ENCODE data around the gene PAXX. TPM values are rescaled to one million over a fixed set of nuclear protein-coding genes. Genes with fewer than 3 reads are reported as not detected.

The PAXX gene, protein sequence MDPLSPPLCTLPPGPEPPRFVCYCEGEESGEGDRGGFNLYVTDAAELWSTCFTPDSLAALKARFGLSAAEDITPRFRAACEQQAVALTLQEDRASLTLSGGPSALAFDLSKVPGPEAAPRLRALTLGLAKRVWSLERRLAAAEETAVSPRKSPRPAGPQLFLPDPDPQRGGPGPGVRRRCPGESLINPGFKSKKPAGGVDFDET
- 10 to 100 TPM; 33.3 to 41.2 TPM for total RNA-seq
- long read RNA-seq, transcript PAXX-201 (7 exons, 812 nt): major isoform, 14 of 33 reads
- long read RNA-seq, partial matches to known transcripts: 5 of 33 reads
- long read RNA-seq, other reads (novel, unspliced or antisense): 12 of 33 reads

DNA sequence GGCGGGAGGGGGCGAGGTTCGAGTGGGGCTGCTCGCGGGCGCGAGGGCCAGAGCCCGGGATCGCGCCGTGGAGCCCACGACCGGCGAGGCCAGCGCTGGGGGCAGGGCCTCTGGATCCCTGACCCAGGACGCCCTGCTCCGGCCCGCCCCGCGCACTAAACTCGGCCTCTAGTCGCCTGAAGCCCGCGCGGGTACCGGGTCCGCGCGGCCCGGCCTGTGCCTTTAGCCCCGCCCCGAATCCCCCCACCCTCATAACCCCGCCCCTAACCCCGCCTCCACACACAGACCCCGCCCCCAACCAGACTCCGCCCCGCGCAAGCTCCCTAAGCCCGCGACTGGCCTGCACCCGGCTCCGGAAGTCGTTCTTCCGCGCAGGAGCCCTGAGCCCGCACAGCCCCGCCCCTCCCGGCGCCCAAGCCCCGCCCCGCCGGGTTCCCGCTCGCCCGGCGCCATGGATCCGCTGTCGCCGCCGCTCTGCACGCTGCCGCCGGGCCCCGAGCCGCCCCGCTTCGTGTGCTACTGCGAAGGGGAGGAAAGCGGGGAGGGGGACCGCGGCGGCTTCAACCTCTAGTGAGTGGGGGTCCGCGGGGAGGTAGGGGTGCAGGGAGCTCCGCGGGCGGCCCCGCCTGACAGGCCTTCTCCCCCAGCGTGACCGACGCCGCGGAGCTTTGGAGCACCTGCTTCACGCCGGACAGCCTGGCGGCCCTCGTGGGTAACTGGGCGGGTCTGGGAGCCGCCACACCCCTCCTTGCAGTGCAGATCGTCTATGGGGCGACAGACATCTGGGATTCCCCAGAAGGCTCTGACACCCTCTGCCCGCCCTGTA lies at the start of gene PAXX:
Gene PAXX (plus strand): TSS at position 430 of the 826 bp plus-strand sequence. CDS start 22 bp downstream, at position 452.
- intact Hi-C loops (cut with DNase I, micrococcal nuclease): no loop called here
- peak; percentile 81 for ATAC-seq
- DNase-seq: peak; percentile 92 to 96

DNA sequence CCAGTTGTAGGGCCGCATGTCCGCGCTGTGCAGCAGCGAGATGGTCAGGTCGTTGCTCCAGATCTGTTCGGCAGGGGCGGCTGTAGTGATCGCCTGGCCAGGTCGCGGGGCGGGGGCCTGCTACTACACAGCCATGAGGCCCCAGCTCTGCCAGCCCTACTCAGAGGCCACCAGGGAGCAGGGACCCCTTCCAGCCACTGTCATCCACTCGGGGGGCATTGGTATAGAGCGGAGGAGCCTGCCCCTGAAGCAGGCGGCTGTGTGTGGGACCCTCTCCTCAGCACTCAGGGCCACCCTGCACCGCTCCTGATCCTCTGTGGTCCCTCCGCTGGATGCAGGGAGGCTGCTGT lies 49.4 kb upstream of the PAXX start:
- DNase-seq (no peak), ATAC-seq (no peak)
- intact Hi-C loops (cut with DNase I, micrococcal nuclease): loop anchor here in 1 of 2 donors (10.0 kb wide), 1 partner anchor 82 kb away; the partner anchor contains the start of gene ABCA2

DNA sequence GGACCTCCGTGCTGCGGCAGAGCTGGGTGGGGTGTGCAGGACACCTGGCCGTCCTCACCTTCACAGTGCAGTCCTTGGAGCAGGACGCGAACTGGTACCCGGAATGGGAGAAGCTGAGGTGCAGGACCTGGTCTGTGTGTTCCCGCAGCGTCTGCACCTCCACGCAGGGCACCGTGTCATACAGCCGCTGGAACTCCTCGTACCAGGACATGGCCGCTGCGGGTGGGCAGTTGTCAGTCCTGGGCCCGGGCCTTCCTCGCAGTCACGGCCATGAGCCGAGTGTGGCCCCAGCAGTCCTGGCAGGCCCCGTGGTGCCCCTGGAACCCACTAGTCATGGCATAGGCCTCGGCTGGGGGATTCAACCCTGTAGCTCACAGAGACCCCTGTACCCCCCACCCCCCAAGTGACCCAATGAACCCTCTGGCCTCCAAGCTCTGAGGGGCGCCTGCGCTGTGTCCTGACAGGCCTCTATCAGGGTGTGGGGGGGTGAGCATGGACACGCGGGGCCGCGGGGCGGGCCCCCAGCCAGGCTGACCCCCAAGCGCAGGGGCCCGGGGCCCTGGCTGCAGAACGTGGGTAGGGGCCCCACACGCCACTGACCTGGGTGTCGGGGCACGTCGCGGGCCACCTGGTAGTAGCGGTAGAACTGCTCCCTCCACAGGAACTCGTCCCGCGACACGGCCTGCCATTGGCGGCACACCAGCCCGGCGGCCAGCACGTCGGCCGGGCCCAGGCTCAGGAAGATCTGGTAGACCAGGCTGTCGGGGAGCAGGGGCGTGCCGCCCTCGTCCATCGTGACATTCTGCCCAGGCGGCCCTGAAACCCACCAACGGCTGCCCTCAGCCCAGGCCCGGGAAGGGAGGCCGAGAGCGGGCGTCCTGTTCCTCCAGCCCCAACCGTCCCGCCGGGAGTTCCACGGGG lies 48.7 kb upstream of the PAXX start:
- peak; percentile 38 to 66 for DNase-seq
- intact Hi-C loops (cut with DNase I, micrococcal nuclease): loop anchor here in 1 of 2 donors (10.0 kb wide), 1 partner anchor 81 kb away; the partner anchor contains the start of gene ABCA2

DNA sequence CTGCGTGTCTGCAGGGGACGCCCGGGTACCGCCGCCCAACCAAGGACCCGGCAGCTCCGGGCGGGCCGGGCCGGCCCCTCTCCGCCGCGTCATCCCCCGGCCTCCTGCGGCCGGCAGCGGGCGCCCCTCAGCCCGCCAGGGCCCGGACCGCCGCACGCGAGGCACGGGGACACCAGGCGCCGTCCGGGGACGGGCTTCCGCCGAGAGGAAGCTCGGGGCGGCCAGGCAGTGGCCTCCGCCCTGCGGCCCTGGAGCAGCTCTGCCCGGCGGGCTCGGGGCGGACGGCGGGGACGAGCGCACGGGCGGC lies 48.1 kb upstream of the PAXX start:
- intact Hi-C loops (cut with DNase I, micrococcal nuclease): loop anchor here in 1 of 2 donors (10.0 kb wide), 1 partner anchor 81 kb away; the partner anchor contains the start of gene ABCA2
- ATAC-seq (peak; percentile 34), DNase-seq (no peak)

More for the DNA sequence above, 48.7 kb upstream of the PAXX start:
- peak; percentile 28 for ATAC-seq

DNA sequence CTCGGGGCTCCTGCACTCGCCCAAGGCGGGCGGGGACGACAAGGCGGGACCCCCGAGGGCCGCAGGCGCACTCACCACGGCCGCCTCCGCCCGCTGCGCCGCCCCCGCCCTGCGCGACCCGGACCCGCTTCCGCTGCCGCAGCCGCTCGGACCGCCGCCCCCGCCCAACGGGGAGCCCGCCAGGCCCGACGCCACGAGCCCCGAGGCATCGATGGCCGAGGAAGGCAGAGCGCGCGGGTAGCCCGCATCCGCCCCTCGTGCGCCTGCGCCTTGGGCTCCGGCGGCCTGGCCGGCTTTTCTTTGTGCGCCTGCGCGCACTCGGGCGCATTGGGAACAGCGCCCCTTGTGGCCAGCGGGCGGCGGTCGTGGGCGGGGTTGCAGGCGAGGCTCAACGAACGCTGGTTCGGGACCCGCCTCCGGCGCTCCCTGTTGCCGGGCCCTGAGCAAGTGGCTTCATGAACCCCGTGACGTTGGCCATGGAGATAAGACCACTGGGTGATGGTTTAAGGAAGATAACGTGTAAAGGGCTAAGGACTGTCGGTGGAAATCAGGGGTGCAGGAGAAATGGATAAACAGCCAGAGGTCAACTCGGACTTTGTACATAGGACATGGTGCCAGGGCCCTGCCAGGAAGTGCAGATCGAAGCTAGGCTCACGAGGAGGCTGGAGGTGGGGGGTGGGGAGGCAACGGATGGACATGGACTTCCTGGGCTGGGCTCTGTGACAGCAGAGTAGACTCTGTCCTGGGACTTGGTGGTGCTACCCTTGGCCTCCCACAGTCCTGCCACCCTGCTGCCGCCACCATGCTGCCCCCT lies 47.5 kb upstream of the PAXX start, which contains the start of the genes C8G and FBXW5:
Gene C8G (plus strand): TSS at position 725 of the 814 bp plus-strand sequence. CDS start 78 bp downstream, at position 803.
Gene FBXW5 (minus strand): TSS at position 220 of the 814 bp plus-strand sequence. CDS start 655 bp downstream, outside the sequence.
- DNase-seq (peak; percentile 93 to 94), ATAC-seq (peak; percentile 72)
- intact Hi-C loops (cut with DNase I, micrococcal nuclease): loop anchor here in 1 of 2 donors (10.0 kb wide), 1 partner anchor 80 kb away; the partner anchor contains the start of gene ABCA2

DNA sequence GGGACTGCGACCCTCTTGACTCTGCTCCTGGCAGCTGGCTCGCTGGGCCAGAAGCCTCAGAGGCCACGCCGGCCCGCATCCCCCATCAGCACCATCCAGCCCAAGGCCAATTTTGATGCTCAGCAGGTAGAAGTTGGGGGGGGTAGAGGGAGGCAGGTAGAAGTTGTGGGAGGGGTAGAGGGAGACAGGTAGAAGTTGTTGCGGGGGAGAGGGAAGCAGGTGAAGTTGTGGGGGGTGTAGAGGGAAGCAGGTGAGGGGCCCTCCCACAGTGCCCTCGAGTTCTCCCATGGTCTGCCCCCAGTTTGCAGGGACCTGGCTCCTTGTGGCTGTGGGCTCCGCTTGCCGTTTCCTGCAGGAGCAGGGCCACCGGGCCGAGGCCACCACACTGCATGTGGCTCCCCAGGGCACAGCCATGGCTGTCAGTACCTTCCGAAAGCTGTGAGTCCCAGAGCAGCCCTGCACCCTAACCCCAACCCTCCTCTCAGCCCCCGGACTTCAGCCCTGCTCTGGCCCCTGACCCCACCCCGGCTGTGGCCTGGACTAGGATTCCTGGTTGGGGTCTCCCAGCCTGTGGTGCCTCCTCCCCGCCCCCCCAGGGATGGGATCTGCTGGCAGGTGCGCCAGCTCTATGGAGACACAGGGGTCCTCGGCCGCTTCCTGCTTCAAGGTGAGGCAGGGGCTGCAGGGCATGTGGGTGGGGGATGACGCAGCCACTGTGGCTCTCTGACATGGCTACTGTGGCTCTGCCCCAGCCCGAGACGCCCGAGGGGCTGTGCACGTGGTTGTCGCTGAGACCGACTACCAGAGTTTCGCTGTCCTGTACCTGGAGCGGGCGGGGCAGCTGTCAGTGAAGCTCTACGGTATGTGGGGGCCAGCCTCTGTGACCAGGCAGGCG lies 46.6 kb upstream of the PAXX start:
- intact Hi-C loops (cut with DNase I, micrococcal nuclease): loop anchor here in 1 of 2 donors (10.0 kb wide), 1 partner anchor 79 kb away; the partner anchor contains the start of gene ABCA2
- DNase-seq: peak in 1 of 2 donors; percentile 44

DNA sequence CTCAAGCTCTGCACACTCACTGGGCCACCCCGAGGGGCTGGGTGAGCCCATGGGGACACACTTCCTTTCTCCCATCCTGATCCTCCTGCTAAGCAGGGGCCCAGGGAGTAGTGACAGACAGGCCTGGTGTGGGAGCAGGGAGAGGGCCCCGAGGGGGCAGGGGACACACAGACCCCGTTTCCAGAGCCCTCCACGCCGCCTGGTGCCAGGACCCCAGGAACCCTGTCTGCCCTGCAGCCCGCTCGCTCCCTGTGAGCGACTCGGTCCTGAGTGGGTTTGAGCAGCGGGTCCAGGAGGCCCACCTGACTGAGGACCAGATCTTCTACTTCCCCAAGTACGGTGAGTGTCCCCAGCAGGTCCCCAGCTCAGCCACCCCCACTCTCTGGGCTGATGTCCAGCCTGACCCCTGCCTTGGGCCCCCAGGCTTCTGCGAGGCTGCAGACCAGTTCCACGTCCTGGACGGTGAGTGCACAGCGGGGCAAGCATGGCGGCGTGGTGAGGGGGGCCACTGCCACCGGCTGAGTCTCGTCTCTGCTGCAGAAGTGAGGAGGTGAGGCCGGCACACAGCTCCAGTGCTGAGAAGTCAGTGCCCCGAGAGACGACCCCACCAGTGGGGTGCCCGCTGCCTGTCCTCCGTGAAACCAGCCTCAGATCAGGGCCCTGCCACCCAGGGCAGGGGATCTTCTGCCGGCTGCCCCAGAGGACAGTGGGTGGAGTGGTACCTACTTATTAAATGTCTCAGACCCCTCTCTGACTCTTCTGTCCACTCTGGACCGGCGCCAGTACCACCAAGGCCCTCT lies 45.8 kb upstream of the PAXX start:
- peak in 1 of 2 donors; percentile 32 for DNase-seq
- intact Hi-C loops (cut with DNase I, micrococcal nuclease): loop anchor here in 1 of 2 donors (10.0 kb wide), 1 partner anchor 78 kb away; the partner anchor contains the start of gene ABCA2
- no peak for ATAC-seq

More for the DNA sequence above, 46.6 kb upstream of the PAXX start:
- ATAC-seq: no peak

DNA sequence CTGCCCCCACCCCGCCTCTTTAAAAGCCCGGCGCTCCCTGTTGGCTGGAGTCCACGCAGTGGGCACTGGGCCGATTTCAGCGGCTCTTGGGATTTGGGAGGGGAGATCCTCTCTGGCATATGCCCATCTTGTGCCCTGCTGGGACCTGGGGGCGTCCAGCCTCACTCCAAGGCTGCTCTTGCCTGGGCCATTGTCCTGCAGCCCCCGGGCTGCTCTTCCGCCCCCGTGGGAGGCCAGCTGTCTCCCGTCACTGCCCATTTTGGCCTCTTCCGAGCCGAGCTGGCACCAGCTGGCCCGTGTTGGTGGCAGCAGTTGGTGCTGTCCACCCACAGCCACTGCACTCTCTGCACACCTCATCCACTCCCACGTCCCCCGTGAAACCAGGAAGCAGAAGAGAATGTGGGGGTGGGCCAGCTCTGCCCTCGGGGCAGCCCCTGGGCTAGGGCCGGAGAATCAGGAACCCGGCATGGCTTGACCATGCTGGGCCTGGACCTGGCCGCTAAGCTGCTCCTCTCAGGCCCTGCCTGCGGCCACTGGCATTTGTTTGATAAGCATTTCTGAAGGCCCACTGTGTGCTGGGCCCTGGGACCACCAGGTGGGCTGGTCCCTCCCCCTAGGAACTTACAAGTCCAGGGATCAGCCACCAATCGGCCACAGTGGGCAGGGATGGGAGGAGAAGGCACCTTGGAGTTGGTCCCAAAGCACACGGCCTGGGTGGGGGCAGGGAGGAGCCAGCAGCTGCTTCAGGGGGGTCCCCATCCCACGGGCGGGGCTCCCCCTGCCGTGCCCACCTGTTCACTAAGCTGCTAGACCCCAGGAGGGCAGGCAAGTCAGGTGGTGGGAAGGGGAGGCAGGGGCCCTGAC lies 45.0 kb upstream of the PAXX start:
- peak in 1 of 2 donors; percentile 29 for DNase-seq
- intact Hi-C loops (cut with DNase I, micrococcal nuclease): loop anchor here in 1 of 2 donors (10.0 kb wide), 1 partner anchor 78 kb away; the partner anchor contains the start of gene ABCA2

DNA sequence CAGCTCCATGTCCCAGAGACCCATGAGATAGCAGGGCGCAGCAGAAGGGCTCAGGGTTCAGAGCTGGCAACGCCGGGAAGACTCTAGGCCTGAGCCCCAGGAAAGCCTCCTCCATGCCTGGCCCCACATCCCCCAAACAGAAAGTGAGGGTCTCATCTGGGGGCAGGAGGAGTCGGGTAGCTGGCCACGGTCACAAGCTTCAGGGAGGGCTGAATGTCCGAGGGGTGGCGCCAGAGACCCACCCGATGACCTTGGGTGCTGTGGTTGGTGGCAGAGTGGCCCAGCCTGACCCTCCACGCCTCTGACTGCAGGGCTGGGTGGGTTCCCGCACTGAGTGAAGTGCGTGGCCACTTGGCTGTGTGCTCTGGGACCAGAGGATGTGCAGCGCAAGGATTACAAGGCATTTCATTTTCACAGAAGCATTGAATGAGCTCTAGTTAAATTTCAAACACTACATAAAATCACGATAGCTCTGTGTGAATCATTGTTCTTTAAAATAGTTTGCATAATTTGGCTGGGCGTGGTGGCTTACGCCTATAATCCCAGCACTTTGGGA lies 44.2 kb upstream of the PAXX start:
- ATAC-seq (no peak), DNase-seq (peak; percentile 56 to 74)
- intact Hi-C loops (cut with DNase I, micrococcal nuclease): loop anchor here in 1 of 2 donors (10.0 kb wide), 1 partner anchor 77 kb away; the partner anchor contains the start of gene ABCA2

More for the DNA sequence above, 45.0 kb upstream of the PAXX start:
- no peak for ATAC-seq

DNA sequence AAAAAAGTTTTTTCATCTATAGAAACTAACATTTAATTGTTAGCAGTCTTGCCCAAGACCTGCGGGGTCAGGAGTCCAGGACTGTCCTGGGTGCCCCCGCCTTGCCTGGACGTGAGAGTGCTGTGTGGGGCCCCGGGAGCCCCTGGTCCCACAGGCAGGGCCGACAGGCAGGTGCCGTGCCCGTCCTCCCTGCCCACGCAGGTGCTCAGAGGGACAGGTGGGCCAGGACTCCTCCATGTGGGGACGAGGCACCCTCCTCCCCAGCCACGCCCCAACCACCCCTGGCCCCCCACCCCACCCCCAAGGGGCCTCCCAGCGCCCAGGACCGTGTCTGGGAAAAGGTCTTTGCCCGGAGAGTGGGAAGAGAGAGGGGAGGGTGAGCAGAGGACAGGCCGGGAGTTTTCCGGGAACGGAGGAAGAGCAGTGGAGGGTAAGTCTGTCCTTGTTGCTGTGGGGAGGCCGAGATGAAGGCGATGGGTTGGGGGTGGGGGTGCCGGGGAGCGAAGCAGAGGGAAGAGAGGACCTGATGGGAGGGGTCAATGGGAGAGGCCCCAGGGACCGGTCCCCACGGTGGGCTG lies 42.9 kb upstream of the PAXX start:
- peak; percentile 37 for ATAC-seq

DNA sequence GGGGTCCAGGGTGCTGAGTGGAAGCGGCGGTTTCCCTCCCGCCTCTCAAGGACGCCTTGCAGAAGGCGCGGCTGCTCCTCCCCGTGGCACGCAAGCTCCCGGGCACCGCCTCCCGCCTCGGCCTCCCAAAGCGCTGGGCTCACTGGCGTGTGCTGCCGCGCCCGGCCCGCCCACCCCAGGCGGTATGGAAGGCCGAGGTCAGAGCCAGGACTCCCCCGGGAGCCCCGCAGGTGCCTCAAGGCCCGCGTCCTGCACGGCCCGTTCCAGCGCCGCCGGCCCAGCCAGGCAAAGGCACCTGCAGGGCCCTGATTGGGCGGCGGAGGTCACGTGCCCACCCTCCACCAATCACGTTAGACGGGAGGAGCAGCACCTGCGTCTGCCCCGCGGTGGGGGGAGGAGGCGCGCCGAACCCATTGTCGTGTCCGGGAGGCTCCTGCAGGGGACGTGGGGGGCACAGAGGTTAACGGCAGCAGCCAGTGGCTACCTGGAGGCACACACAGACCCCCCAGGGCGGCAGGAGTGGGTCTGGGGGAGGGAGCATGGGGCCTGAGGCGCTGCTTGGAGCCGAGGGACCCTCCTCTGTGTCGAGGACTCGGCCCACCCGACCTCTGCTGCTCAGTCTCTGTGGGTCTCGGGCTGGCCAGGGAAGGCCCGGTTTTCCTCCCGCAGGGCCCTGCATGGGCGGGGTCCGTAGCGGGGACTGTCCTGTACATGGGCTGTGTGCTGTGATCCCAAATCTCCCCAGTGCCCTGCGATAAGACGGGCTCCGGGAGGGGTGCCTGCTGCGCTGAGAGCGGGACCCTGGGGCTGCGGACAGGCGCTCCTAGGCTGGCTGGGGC lies 42.2 kb upstream of the PAXX start:
- intact Hi-C loops (cut with DNase I, micrococcal nuclease): loop anchor here in 1 of 2 donors (10.0 kb wide), 1 partner anchor 75 kb away; the partner anchor contains the start of gene ABCA2
- ATAC-seq (peak; percentile 79), DNase-seq (peak; percentile 97 to 98)

More for the DNA sequence above, 42.9 kb upstream of the PAXX start:
- no peak for DNase-seq
- intact Hi-C loops (cut with DNase I, micrococcal nuclease): loop anchor here in 1 of 2 donors (10.0 kb wide), 1 partner anchor 75 kb away; the partner anchor contains the start of gene ABCA2

DNA sequence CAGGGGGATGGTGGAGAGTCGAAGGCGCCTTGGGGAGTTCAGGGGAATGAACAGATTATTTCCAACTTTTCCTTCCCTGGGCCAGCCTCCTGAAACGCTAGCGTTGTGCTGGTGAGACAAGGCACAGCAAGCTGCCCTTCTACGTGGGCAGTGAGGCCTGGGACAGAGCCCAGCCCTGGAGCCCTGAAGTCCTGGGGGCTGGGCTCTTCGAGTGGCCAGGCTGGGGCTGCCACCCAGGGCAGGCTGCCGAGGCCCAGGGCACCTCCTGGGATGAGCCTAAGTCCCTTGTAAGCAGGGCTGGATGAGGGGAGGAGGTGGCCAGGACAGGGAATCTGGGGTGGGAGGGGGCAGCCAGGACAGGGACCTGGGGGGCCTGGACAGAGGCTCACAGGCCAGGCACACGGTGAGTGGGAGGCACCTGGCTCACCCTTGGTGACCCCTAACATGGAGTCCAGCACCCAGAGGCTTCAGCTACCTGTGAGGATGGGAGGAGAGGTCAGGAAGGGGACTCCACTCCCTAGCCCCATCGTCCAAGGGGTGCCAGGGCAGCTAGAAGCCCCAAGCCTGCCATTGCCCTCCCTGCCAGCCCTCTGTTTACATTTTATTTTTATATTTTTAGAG lies 41.5 kb upstream of the PAXX start:
- intact Hi-C loops (cut with DNase I, micrococcal nuclease): no loop called here

More for the DNA sequence above, 41.5 kb upstream of the PAXX start:
- DNase-seq: no peak
- ATAC-seq: peak; percentile 17

Data from left colon (tissue), 2 donors.